Stomach (tissue), 4 donors: ENCODE data around the gene PTPRD.

Experiments
- CTCF ChIP-seq, 7 experiments: fragments of 450-650 bp in 4 of 7; fragments of 200-600 bp in 3 of 7; sonication (generic) in 3 of 7; IDR thresholded peaks; one replicate each; pipeline ENCODE4 v1.5.1; 2016 to 2019; ENCODE audit warnings: antibody characterized with exemption in 7 of 7, control low read depth in 2 of 7, mild to moderate bottlenecking in 1 of 7
- POLR2AphosphoS5 ChIP-seq, 3 donors: sonication (generic); formaldehyde crosslinking; IDR thresholded peaks; one replicate each; pipeline ENCODE4 v1.6.1; 2016; ENCODE audit warnings: antibody characterized with exemption in 3 of 3

- TF ChIP-seq CTCF (IDR thresholded peaks at IDR 0.05) (no peak), POLR2AphosphoS5 (IDR thresholded peaks at IDR 0.05) (no peak)
Measured at GRCh38 chr9:8659108-8659507, 1953.7 kb downstream of the PTPRD start.
